Stimulated activated CD8-positive, alpha-beta memory T cell treated with anti-CD3 and anti-CD28 coated beads, Interleukin-12 subunit alpha, Interleukin-12 subunit beta, amount 100 ng/mL, for 24 hours (primary cell): ENCODE measurements around the gene SOX8.
"Not testable (repeated sequence)": the region's sequence is repeated elsewhere in the genome, so short reads cannot be mapped to it uniquely, and the experiment has no call there.

Source experiments
- DNase-seq: peaks from one replicate; pipeline ENCODE4 v3.0.0-alpha.2; 2020; ENCODE audit errors: extremely low read depth

Gene SOX8

GRCh38 chr16:1025183-1025809 is 43.7 kb downstream of the SOX8 start:
- not testable (repeated sequence) for DNase-seq

- DNase-seq, result no peak
Observed at GRCh38 chr16:1026057-1026783, 44.6 kb downstream of the SOX8 start.

- DNase-seq, result no peak
Observed at GRCh38 chr16:1026784-1027500, 45.4 kb downstream of the SOX8 start.

- DNase-seq, result no peak
Observed at GRCh38 chr16:1027501-1027815, 45.9 kb downstream of the SOX8 start.

GRCh38 chr16:1028056-1028455 is 46.5 kb downstream of the SOX8 start:
- no peak for DNase-seq

GRCh38 chr16:1028524-1029258 is 47.1 kb downstream of the SOX8 start:
- DNase-seq, result no peak

GRCh38 chr16:1029259-1029545 is 47.6 kb downstream of the SOX8 start:
- DNase-seq, result no peak

- DNase-seq, result no peak
Observed at GRCh38 chr16:1030473-1030901, 48.9 kb downstream of the SOX8 start.

- no peak for DNase-seq
Observed at GRCh38 chr16:1031666-1032065, 50.1 kb downstream of the SOX8 start.

- no peak for DNase-seq
Observed at GRCh38 chr16:1032607-1033006, 51.0 kb downstream of the SOX8 start.

- DNase-seq, result no peak
Observed at GRCh38 chr16:1033128-1033679, 51.6 kb downstream of the SOX8 start.

- DNase-seq, result no peak
Observed at GRCh38 chr16:1034230-1035065, 52.9 kb downstream of the SOX8 start.

- no peak for DNase-seq
Observed at GRCh38 chr16:1035066-1035415, 53.5 kb downstream of the SOX8 start.

GRCh38 chr16:1036166-1036565 is 54.6 kb downstream of the SOX8 start:
- DNase-seq, result no peak
